IMR-90 (cell line): ENCODE data around the gene PTGDR2. TPM values are rescaled to one million over a fixed set of nuclear protein-coding genes. Genes with fewer than 3 reads are reported as not detected.

Experiments used
- MAFK ChIP-seq: IDR thresholded peaks from 2 replicates; pipeline ENCODE4 v1.6.1; 2012; ENCODE audit warnings: low read depth, low read length, improper control_type of control experiment
- MAZ ChIP-seq: IDR thresholded peaks from 2 replicates; pipeline ENCODE4 v1.6.1; 2012; ENCODE audit warnings: low read depth, mild to moderate bottlenecking, low read length, improper control_type of control experiment, moderate library complexity, borderline replicate concordance
- MXI1 ChIP-seq: IDR thresholded peaks from 2 replicates; pipeline ENCODE4 v1.6.1; 2012; ENCODE audit warnings: low read depth, mild to moderate bottlenecking, low read length, moderate library complexity, borderline replicate concordance
- RCOR1 ChIP-seq: IDR thresholded peaks from 2 replicates; pipeline ENCODE4 v1.6.1; 2012; ENCODE audit warnings: mild to moderate bottlenecking, low read length, improper control_type of control experiment; ENCODE audit not compliant: insufficient replicate concordance
- RFX5 ChIP-seq: IDR thresholded peaks from 2 replicates; pipeline ENCODE4 v1.8.0; 2012; ENCODE audit warnings: low read depth, mild to moderate bottlenecking, low read length, moderate library complexity
- polyA plus RNA-seq, 3 experiments: library from polyadenylated mRNA; depleted of rRNA; stranded (reverse); fragments of >200 nt; gene quantifications; 2 replicates each; pipeline ENCODE4 v1.2.3, GENCODE V29; 2012; ENCODE audit warnings: low replicate concordance in 1 of 3
- total RNA-seq: library from RNA; depleted of rRNA; stranded (reverse); fragments of >200 nt; gene quantifications from 2 replicates; pipeline ENCODE4 v1.2.3, GENCODE V29; 2012

The PTGDR2 gene
- total and polyA plus RNA-seq, 2 of the 4 experiments (the other 2 are of a cell fraction): under 0.01 to 0.12 TPM

GRCh38 chr11:60864856-60865513, 9.2 kb upstream of the PTGDR2 start (continued):
- TF ChIP-seq RFX5 (no peak), MXI1 (no peak), RCOR1 (no peak), MAZ (no peak), MAFK (no peak)
